IPS-15b (cell line): ENCODE measurements around the gene NFIA.

Experiments
- H3K27me3 ChIP-seq: one replicate; pipeline ENCODE4 v1.6.1; 2013; ENCODE audit warnings: low read length; ENCODE audit not compliant: control insufficient read depth, insufficient read depth
- H3K36me3 ChIP-seq: one replicate; pipeline ENCODE4 v1.6.1; 2013; ENCODE audit warnings: low read length; ENCODE audit not compliant: control insufficient read depth, insufficient read depth
- H3K4me1 ChIP-seq: one replicate; pipeline ENCODE4 v1.6.1; 2013; ENCODE audit warnings: mild to moderate bottlenecking, low read length; ENCODE audit not compliant: control insufficient read depth, insufficient read depth
- H3K4me3 ChIP-seq: one replicate; pipeline ENCODE4 v1.5.1; 2013; ENCODE audit warnings: low read depth, low read length
- H3K9ac ChIP-seq: one replicate; pipeline ENCODE4 v1.6.1; 2013; ENCODE audit warnings: low read depth, mild to moderate bottlenecking, low read length
- H3K9me3 ChIP-seq: one replicate; pipeline ENCODE4 v1.6.1; 2013; ENCODE audit warnings: mild to moderate bottlenecking, low read length; ENCODE audit not compliant: control insufficient read depth, insufficient read depth

NFIA gene

GRCh38 chr1:61244114-61244513, 161.8 kb downstream of the NFIA start:
- no peaks in the 10 kb centered on the region for H3K36me3 ChIP-seq
- peaks cover 9% of the 10 kb centered on the region for H3K4me1 ChIP-seq
- H3K27me3 ChIP-seq, result no peaks in the 10 kb centered on the region
- no peak overlapping the region for H3K4me3 ChIP-seq
- no peak overlapping the region for H3K9ac ChIP-seq
- no peaks in the 10 kb centered on the region for H3K9me3 ChIP-seq

- H3K36me3 ChIP-seq, result no peaks in the 10 kb centered on the region
- H3K27me3 ChIP-seq, result no peaks in the 10 kb centered on the region
- H3K9me3 ChIP-seq, result no peaks in the 10 kb centered on the region
- H3K4me3 ChIP-seq, result no peak overlapping the region
- H3K9ac ChIP-seq, result no peak overlapping the region
- peaks cover 8% of the 10 kb centered on the region for H3K4me1 ChIP-seq
Observed at GRCh38 chr1:61245696-61246400, 163.5 kb downstream of the NFIA start.

GRCh38 chr1:61247051-61247825, 164.9 kb downstream of the NFIA start:
- H3K27me3 ChIP-seq, result no peaks in the 10 kb centered on the region
- H3K4me3 ChIP-seq, result no peak overlapping the region
- H3K9me3 ChIP-seq, result no peaks in the 10 kb centered on the region
- peaks cover 8% of the 10 kb centered on the region for H3K4me1 ChIP-seq
- H3K9ac ChIP-seq, result no peak overlapping the region
- no peaks in the 10 kb centered on the region for H3K36me3 ChIP-seq

- Histone ChIP-seq H3K36me3 (no peaks in the 10 kb centered on the region), H3K4me3 (no peak overlapping the region), H3K27me3 (no peaks in the 10 kb centered on the region), H3K9ac (no peak overlapping the region), H3K4me1 (peaks cover 8% of the 10 kb centered on the region), H3K9me3 (no peaks in the 10 kb centered on the region)
Observed at GRCh38 chr1:61247881-61248752, 165.8 kb downstream of the NFIA start.

- Histone ChIP-seq H3K9me3 (no peaks in the 10 kb centered on the region), H3K4me1 (peaks cover 8% of the 10 kb centered on the region), H3K4me3 (no peak overlapping the region), H3K27me3 (no peaks in the 10 kb centered on the region), H3K36me3 (no peaks in the 10 kb centered on the region), H3K9ac (no peak overlapping the region)
Observed at GRCh38 chr1:61250933-61251332, 168.6 kb downstream of the NFIA start.

- H3K4me3 ChIP-seq, result no peak overlapping the region
- no peaks in the 10 kb centered on the region for H3K27me3 ChIP-seq
- no peaks in the 10 kb centered on the region for H3K9me3 ChIP-seq
- H3K9ac ChIP-seq, result no peak overlapping the region
- no peaks in the 10 kb centered on the region for H3K36me3 ChIP-seq
- peaks cover 8% of the 10 kb centered on the region for H3K4me1 ChIP-seq
Observed at GRCh38 chr1:61253059-61253735, 170.8 kb downstream of the NFIA start.

- Histone ChIP-seq H3K4me1 (peaks cover 3% of the 10 kb centered on the region), H3K4me3 (no peak overlapping the region), H3K9ac (no peak overlapping the region)
Observed at GRCh38 chr1:61253912-61254633, 171.7 kb downstream of the NFIA start.

GRCh38 chr1:61254634-61255357, 172.4 kb downstream of the NFIA start:
- no peaks in the 10 kb centered on the region for H3K9me3 ChIP-seq
- H3K36me3 ChIP-seq, result no peaks in the 10 kb centered on the region
- peaks cover 3% of the 10 kb centered on the region for H3K4me1 ChIP-seq
- H3K4me3 ChIP-seq, result no peak overlapping the region
- no peak overlapping the region for H3K9ac ChIP-seq
- H3K27me3 ChIP-seq, result no peaks in the 10 kb centered on the region

More at GRCh38 chr1:61253912-61254633, 171.7 kb downstream of the NFIA start:
- no peaks in the 10 kb centered on the region for H3K9me3 ChIP-seq
- no peaks in the 10 kb centered on the region for H3K36me3 ChIP-seq
- no peaks in the 10 kb centered on the region for H3K27me3 ChIP-seq

GRCh38 chr1:61255358-61255703, 173.0 kb downstream of the NFIA start:
- Histone ChIP-seq H3K9me3 (no peaks in the 10 kb centered on the region), H3K9ac (no peak overlapping the region), H3K4me3 (no peak overlapping the region), H3K27me3 (no peaks in the 10 kb centered on the region), H3K4me1 (peaks cover 2% of the 10 kb centered on the region), H3K36me3 (no peaks in the 10 kb centered on the region)

- H3K4me3 ChIP-seq, result no peak overlapping the region
- no peaks in the 10 kb centered on the region for H3K36me3 ChIP-seq
- H3K4me1 ChIP-seq, result peaks cover 2% of the 10 kb centered on the region
- no peaks in the 10 kb centered on the region for H3K27me3 ChIP-seq
- no peaks in the 10 kb centered on the region for H3K9me3 ChIP-seq
- H3K9ac ChIP-seq, result no peak overlapping the region
Observed at GRCh38 chr1:61259379-61260148, 177.2 kb downstream of the NFIA start.
